PC-9 (cell line): ENCODE results near the gene ZMYND10.

Experiments
- CTCF ChIP-seq: fragments of 200-600 bp; sonication (generic); conservative IDR thresholded peaks from 2 replicates; pipeline ENCODE4 v1.6.1; 2017; ENCODE audit warnings: mixed run types, antibody characterized with exemption, mild to moderate bottlenecking, moderate library complexity
- EZH2 ChIP-seq: fragments of 200-600 bp; sonication (generic); IDR thresholded peaks from 2 replicates; pipeline ENCODE4 v1.8.0; 2017; ENCODE audit warnings: antibody characterized with exemption, low read depth

DNA sequence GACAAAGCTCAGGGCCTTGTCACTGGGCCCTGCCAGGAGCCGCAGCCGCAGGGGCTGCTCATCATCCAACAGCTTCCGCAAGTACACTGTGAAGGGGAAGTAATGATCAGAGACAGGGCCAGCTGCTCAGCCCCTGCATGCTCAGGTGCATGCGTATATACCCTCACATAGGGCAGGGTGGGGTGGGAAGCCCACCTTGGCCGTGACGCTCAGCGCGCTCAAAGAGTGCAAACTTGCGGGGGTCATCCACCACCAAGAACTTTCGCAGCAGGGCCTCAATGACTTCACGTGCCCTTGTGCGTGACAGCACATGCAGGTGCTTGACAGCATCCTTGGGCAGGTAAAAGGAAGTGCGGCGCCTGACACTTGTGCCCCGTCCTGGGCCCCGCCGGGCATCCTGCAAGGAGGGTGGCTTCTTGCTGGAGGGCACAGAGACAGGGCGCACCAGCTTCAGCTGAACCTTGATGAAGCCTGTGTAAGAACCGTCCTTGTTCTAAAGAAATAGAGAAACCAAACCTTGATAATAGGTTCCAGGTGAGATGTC lies 14.1 kb downstream of the ZMYND10 start:
- TF ChIP-seq CTCF (no peak), EZH2 (no peak)
